ENCODE measurements around the gene NOS1. TPM values are rescaled to one million over a fixed set of nuclear protein-coding genes. Genes with fewer than 3 reads are reported as not detected.
"Not testable (repeated sequence)": the region's sequence is repeated elsewhere in the genome, so short reads cannot be mapped to it uniquely, and the experiment has no call there.

Gene NOS1
- total RNA-seq, 4 donors from 2014 or later: 0.13 to 2.8 (median 0.73) TPM; not detected in 1

DNA sequence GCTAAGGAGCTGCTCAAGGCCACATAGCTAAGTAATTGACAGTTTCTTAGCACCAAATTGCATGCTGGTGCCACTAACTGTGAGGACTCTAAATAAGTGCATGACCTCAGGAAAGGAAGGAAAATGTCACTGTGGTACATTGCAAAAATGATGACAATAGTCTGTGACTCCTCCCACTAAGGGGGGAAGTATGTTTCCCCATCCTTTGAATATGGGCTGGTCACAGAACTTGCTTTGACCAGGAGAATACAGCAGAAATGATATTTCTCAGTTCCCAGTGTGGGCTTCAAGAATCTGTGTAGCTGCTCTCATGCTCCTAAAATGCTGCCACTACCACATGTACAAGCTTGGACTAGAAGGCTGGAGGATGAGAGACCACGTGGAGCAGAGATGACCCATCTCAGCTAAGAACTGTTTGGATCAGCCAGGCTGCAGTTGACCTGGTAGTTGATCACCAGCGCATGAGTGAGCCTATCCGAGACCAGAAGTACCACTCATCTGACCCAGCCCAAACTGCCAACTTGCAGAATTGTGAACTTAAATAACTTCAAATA lies 42.2 kb upstream of the NOS1 start:
- Histone ChIP-seq H3K36me3 (no peaks in the 10 kb centered on the region), H3K27ac (no peak overlapping the region), H3K9me3 (no peaks in the 10 kb centered on the region), H3K4me3 (replicated peaks in 1 of 3) (no peak overlapping the region), H3K4me1 (peaks cover 0 to 9% of the 10 kb centered on the region in 2 donors), H3K27me3 (no peaks in the 10 kb centered on the region)
- TF ChIP-seq, protein P1, sequence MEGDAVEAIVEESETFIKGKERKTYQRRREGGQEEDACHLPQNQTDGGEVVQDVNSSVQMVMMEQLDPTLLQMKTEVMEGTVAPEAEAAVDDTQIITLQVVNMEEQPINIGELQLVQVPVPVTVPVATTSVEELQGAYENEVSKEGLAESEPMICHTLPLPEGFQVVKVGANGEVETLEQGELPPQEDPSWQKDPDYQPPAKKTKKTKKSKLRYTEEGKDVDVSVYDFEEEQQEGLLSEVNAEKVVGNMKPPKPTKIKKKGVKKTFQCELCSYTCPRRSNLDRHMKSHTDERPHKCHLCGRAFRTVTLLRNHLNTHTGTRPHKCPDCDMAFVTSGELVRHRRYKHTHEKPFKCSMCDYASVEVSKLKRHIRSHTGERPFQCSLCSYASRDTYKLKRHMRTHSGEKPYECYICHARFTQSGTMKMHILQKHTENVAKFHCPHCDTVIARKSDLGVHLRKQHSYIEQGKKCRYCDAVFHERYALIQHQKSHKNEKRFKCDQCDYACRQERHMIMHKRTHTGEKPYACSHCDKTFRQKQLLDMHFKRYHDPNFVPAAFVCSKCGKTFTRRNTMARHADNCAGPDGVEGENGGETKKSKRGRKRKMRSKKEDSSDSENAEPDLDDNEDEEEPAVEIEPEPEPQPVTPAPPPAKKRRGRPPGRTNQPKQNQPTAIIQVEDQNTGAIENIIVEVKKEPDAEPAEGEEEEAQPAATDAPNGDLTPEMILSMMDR (IDR thresholded peaks at IDR 0.05): no peak
- TF ChIP-seq POLR2A (IDR thresholded peaks at IDR 0.05): no peak
- 91 to 94% methylated on average over 3 of the region's 3 CpGs for WGBS, 2 donors
- intact Hi-C loops (cut with DNase I): no loop called here
- DNase-seq: no peak

DNA sequence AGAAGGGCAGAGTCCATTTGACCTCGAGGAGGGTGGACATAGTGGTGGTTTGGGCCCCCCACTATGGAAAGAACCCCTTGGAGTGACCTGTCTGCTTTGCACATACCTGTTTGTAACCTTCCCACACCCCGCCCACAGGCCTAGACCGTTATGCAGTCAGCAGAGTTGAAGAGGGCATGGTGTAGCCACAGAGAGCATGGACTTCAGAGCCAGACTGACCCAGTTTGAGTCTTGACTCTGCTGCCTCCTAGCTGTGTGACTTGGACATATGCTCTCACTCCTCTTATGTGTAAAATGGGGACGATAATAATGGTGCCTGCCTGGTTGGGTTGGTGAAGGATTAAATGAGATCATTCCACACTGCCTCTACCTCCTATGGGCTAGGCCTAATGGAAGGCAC lies 40.9 kb upstream of the NOS1 start:
- no peaks in the 10 kb centered on the region for H3K36me3 ChIP-seq

DNA sequence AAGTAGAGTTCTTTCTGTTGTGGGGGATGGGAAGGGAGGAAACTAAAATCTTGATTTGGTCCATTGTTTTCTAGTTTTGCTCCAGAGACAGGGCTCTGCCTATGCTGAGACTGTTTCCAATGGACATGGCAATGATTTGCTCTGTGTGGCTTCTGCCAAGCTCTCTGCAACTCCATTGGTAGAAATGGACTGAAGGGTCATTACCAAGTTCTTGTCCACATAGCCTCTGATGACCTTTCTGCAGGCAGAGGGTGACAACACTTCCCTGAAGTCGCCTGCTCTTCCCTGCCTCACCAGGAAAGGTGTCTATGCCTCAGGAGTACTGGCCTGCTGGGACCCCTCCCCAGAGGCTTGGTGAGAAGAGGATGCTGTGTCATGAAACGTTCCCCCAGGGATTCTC lies 39.5 kb upstream of the NOS1 start:
- Histone ChIP-seq H3K4me3 (replicated peaks in 1 of 3) (no peak overlapping the region), H3K4me1 (no peaks in the 10 kb centered on the region), H3K27me3 (no peaks in the 10 kb centered on the region), H3K27ac (no peak overlapping the region), H3K36me3 (no peaks in the 10 kb centered on the region), H3K9me3 (no peaks in the 10 kb centered on the region)
- WGBS, 2 donors: 69 to 71% methylated on average over 2 of the region's 2 CpGs
- DNase-seq: no peak
- intact Hi-C loops (cut with DNase I): no loop called here
- TF ChIP-seq POLR2A (IDR thresholded peaks at IDR 0.05): no peak
- TF ChIP-seq, protein P1 (IDR thresholded peaks at IDR 0.05): no peak

More for the DNA sequence above, 40.9 kb upstream of the NOS1 start:
- no peak for TF ChIP-seq POLR2A (IDR thresholded peaks at IDR 0.05)
- TF ChIP-seq, protein P1 (IDR thresholded peaks at IDR 0.05): no peak
- Histone ChIP-seq H3K4me3 (replicated peaks in 1 of 3) (no peak overlapping the region), H3K27ac (no peak overlapping the region), H3K4me1 (no peaks in the 10 kb centered on the region), H3K9me3 (no peaks in the 10 kb centered on the region), H3K27me3 (no peaks in the 10 kb centered on the region)
- DNase-seq: no peak
- WGBS, 2 donors: 77 to 78% methylated on average over 4 of the region's 4 CpGs
- intact Hi-C loops (cut with DNase I): no loop called here

DNA sequence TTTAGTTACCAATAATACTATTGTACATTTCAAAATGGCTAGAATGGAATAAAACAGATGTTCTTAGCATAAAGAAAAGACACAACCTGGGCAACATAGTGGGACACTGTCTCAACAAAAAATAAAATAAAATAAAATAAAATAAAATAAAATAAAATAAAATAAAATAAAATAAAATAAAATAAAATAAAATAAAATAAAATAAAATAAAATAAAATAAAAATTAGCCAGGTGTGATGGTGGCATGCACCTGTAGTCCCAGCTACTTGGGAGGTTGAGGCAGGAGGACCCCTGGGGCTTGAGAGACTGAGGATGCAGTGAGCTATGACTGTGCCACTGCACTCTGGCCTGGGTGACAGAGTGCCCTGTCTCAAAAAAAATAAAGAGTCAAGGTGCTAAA lies 37.1 kb upstream of the NOS1 start:
- H3K27ac ChIP-seq; H3K27me3 ChIP-seq; DNase-seq; H3K4me1 ChIP-seq; H3K36me3 ChIP-seq; H3K4me3 ChIP-seq (replicated peaks in 1 of 3); intact Hi-C loops (cut with DNase I); H3K9me3 ChIP-seq: not testable (repeated sequence)

DNA sequence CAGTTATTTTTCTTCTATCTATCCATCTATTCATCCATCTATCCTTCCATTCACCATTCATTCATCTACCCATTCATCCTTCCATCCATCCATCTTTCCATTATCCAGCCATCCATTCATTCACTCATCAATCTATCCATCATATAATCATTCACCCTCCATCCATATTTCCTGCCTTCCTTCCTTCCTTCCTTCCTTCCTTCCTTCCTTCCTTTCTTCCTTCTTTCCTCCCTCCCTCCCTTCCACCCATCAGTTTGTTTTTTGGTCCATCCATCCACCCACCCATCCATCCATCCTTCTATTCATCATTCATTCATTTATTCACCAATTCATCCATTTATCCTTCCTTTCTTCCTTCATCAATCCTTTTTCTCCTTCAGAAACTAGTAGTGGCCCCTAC lies 34.3 kb upstream of the NOS1 start:
- Histone ChIP-seq H3K27me3 (no peaks in the 10 kb centered on the region), H3K4me1 (no peaks in the 10 kb centered on the region), H3K27ac (no peak overlapping the region), H3K9me3 (no peaks in the 10 kb centered on the region), H3K36me3 (no peaks in the 10 kb centered on the region), H3K4me3 (replicated peaks in 1 of 3) (no peak overlapping the region)
- TF ChIP-seq POLR2A (IDR thresholded peaks at IDR 0.05): no peak
- TF ChIP-seq, protein P1 (IDR thresholded peaks at IDR 0.05): no peak
- intact Hi-C loops (cut with DNase I): no loop called here
- DNase-seq: no peak

DNA sequence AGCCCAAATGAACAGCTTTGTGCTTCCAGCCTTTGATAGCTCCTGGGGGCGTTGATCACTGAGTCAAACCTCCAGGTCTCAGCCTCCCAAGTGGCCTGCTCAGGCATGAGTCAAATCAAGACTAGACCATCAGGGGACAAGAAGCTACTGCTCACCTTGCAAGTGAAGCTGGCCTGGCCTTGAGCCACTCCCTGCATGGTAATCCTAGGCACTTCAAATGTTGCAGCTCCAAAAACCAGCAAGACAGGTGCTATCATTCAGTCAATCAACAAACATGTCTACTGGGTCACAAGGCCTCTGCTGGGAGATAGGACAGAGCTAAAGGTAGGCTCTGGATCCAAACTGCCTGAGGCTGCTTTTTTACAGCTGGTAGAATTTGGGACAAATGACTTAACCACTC lies 33.1 kb upstream of the NOS1 start:
- no peaks in the 10 kb centered on the region for H3K27me3 ChIP-seq
- intact Hi-C loops (cut with DNase I): no loop called here
- TF ChIP-seq POLR2A (IDR thresholded peaks at IDR 0.05): no peak
- WGBS, 2 donors: 81 to 93% methylated on average over 1 of the region's 1 CpG
- no peaks in the 10 kb centered on the region for H3K9me3 ChIP-seq
- no peaks in the 10 kb centered on the region for H3K4me1 ChIP-seq
- no peak overlapping the region for H3K27ac ChIP-seq
- no peak for DNase-seq
- no peak overlapping the region for H3K4me3 ChIP-seq (replicated peaks in 1 of 3)
- H3K36me3 ChIP-seq: no peaks in the 10 kb centered on the region

Measured in thyroid gland (tissue), 4 donors.